Measurements from ENCODE around the gene PIEZO2.

Gene PIEZO2

GRCh38 chr18:11118051-11118766 is 31.2 kb downstream of the PIEZO2 start:
- in situ Hi-C loops (cut with HindIII; ENCODE audit: low pct_unique_long_range_greater_than_20kb, low sequenced_read_pairs) = no loop called here
- DNase-seq (ENCODE audit: low read depth in 1 of 2, low spot score in 1 of 2) = no peak
- no peak for TF ChIP-seq JUND (IDR thresholded peaks at IDR 0.05; ENCODE audit: low read depth)

DNA sequence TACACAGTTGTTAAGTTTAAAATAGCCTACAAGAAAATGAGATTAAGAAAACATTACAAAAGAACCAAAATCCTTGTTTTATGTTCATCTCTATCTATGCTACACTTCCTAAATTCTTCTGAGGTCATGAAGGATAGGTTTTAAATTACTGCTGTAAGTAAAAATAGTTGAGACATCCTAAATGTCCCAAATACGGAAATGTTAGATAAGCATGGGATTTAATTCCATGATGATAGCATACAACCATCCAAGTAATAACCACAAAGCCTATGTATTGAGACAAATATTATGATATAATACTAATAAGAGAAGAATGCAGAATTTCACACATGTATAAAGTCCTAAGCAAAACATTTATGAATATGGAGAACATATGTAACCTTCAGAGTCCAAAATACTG is 34.1 kb downstream of the PIEZO2 start:
- DNase-seq (ENCODE audit: low read depth in 1 of 2, low spot score in 1 of 2) = no peak
- in situ Hi-C loops (cut with HindIII; ENCODE audit: low pct_unique_long_range_greater_than_20kb, low sequenced_read_pairs) = no loop called here

GRCh38 chr18:11114653-11115052 is 34.7 kb downstream of the PIEZO2 start:
- in situ Hi-C loops (cut with HindIII; ENCODE audit: low pct_unique_long_range_greater_than_20kb, low sequenced_read_pairs) = no loop called here
- TF ChIP-seq JUND (IDR thresholded peaks at IDR 0.05; ENCODE audit: low read depth) = no peak
- peak in 1 of 2 experiments; percentile 16 for DNase-seq (ENCODE audit: low read depth in 1 of 2, low spot score in 1 of 2)

More for the DNA sequence above, 34.1 kb downstream of the PIEZO2 start:
- TF ChIP-seq JUND (IDR thresholded peaks at IDR 0.05; ENCODE audit: low read depth) = no peak

DNA sequence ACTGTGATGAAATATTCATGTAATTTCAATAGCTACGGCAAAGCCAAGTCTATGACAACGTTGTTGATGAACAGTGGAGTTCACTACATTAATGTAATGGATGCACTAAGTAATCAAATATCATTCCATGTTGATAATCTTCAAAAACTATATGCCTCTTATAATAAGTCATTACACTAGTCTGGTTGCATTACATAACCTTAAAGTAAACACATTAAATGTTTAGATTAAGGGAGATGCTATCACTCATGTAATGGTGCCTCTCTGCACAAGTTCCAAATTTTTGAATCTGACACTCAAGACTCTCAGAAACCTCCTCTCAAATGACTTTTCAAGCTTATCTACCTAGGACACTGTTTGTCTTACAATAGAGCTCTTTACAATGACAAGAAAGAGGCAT is 35.4 kb downstream of the PIEZO2 start:
- no peak for DNase-seq (ENCODE audit: low read depth in 1 of 2, low spot score in 1 of 2)
- in situ Hi-C loops (cut with HindIII; ENCODE audit: low pct_unique_long_range_greater_than_20kb, low sequenced_read_pairs) = no loop called here
- TF ChIP-seq JUND (IDR thresholded peaks at IDR 0.05; ENCODE audit: low read depth) = no peak

GRCh38 chr18:11113046-11113548 is 36.3 kb downstream of the PIEZO2 start:
- in situ Hi-C loops (cut with HindIII; ENCODE audit: low pct_unique_long_range_greater_than_20kb, low sequenced_read_pairs) = no loop called here
- TF ChIP-seq JUND (IDR thresholded peaks at IDR 0.05; ENCODE audit: low read depth) = no peak
- DNase-seq (ENCODE audit: low read depth in 1 of 2, low spot score in 1 of 2) = no peak

- no peak for DNase-seq (ENCODE audit: low read depth in 1 of 2, low spot score in 1 of 2)
- in situ Hi-C loops (cut with HindIII; ENCODE audit: low pct_unique_long_range_greater_than_20kb, low sequenced_read_pairs) = no loop called here
Measured at GRCh38 chr18:11112286-11112685, 37.1 kb downstream of the PIEZO2 start.

DNA sequence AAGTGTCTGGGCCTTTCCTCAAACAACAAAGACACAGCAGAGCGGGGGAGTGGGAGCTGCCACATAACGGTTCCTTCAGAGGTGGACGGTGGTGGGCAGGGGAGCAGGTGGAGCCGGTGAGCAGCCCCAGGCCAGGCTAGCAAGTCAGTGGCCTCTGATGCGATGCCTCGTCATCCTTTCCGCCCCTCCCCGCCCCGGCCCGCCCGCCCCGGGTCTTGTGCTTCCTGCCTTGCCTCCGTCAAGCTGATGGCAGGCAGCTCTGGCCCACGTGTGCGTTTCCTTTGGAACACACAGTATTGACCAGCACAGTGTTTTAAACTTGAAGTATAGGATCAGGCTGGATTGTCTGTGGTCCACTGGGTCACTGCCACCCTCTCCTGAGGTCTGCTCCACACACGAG is 38.9 kb downstream of the PIEZO2 start:
- TF ChIP-seq JUND (IDR thresholded peaks at IDR 0.05; ENCODE audit: low read depth) = no peak
- in situ Hi-C loops (cut with HindIII; ENCODE audit: low pct_unique_long_range_greater_than_20kb, low sequenced_read_pairs) = no loop called here
- DNase-seq (ENCODE audit: low read depth in 1 of 2, low spot score in 1 of 2) = no peak

More at GRCh38 chr18:11112286-11112685, 37.1 kb downstream of the PIEZO2 start:
- TF ChIP-seq JUND (IDR thresholded peaks at IDR 0.05; ENCODE audit: low read depth) = no peak

DNA sequence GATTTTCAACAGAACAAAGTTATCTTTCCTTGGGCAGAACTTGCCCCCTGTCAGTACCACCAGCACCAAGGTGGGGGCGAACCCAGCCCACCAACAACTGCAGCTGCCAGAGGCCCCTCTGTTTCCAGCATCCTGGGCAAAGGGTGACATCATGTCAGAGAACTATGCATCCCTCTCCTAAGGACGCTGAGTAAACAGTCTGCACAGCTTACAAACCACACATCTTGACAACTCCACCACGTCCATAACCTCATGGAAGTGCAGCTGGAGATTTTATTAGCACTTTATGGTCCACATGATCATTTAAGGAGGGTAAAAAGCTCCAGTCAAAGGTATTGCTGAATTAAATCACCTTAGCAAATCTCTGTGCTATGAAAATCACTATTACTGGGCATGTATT is 40.4 kb downstream of the PIEZO2 start:
- no peak for TF ChIP-seq JUND (IDR thresholded peaks at IDR 0.05; ENCODE audit: low read depth)
- DNase-seq (ENCODE audit: low read depth in 1 of 2, low spot score in 1 of 2) = no peak
- in situ Hi-C loops (cut with HindIII; ENCODE audit: low pct_unique_long_range_greater_than_20kb, low sequenced_read_pairs) = no loop called here

DNA sequence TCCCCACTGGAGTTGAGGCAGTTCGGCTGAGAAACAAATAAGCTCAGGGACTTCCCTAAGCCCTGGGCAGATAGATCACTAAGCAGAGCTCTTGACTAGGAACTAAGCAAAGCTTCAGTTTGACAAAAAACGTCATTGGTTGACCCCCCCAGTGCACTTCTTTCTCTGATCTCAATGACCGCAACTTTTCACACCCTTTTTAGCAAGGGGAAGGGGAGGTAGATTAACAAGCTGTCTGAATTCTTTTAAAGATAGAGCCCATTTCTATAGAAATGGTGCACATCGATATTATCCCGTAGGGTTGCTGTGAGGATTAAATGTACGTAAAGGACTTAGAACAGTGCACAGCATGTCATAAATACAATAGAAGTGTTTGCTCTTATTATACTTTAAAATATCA is 42.5 kb downstream of the PIEZO2 start:
- no peak for TF ChIP-seq JUND (IDR thresholded peaks at IDR 0.05; ENCODE audit: low read depth)
- in situ Hi-C loops (cut with HindIII; ENCODE audit: low pct_unique_long_range_greater_than_20kb, low sequenced_read_pairs) = no loop called here
- no peak for DNase-seq (ENCODE audit: low read depth in 1 of 2, low spot score in 1 of 2)

DNA sequence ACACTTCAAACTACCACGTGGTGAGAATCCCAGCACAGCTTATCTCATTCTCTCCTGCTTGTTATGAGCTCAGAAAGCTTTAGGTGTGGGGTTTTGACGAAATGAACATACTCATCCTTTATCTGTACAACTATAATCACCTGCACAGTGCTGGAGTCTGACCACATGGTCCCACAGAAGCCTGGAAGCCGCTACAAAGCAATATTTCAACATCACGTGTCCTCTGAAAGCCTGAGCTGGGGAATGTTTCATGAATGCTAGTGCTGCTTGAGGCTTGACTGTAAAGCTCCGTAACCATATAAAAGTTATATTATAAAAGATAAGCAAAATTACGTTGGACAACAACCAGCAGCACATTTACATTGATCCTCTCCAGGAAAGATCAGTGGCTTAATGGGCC is 43.9 kb downstream of the PIEZO2 start:
- in situ Hi-C loops (cut with HindIII; ENCODE audit: low pct_unique_long_range_greater_than_20kb, low sequenced_read_pairs) = no loop called here
- no peak for DNase-seq (ENCODE audit: low read depth in 1 of 2, low spot score in 1 of 2)
- no peak for TF ChIP-seq JUND (IDR thresholded peaks at IDR 0.05; ENCODE audit: low read depth)

GRCh38 chr18:11104307-11104706 is 45.1 kb downstream of the PIEZO2 start:
- DNase-seq (ENCODE audit: low read depth in 1 of 2, low spot score in 1 of 2) = no peak
- no peak for TF ChIP-seq JUND (IDR thresholded peaks at IDR 0.05; ENCODE audit: low read depth)
- in situ Hi-C loops (cut with HindIII; ENCODE audit: low pct_unique_long_range_greater_than_20kb, low sequenced_read_pairs) = no loop called here

DNA sequence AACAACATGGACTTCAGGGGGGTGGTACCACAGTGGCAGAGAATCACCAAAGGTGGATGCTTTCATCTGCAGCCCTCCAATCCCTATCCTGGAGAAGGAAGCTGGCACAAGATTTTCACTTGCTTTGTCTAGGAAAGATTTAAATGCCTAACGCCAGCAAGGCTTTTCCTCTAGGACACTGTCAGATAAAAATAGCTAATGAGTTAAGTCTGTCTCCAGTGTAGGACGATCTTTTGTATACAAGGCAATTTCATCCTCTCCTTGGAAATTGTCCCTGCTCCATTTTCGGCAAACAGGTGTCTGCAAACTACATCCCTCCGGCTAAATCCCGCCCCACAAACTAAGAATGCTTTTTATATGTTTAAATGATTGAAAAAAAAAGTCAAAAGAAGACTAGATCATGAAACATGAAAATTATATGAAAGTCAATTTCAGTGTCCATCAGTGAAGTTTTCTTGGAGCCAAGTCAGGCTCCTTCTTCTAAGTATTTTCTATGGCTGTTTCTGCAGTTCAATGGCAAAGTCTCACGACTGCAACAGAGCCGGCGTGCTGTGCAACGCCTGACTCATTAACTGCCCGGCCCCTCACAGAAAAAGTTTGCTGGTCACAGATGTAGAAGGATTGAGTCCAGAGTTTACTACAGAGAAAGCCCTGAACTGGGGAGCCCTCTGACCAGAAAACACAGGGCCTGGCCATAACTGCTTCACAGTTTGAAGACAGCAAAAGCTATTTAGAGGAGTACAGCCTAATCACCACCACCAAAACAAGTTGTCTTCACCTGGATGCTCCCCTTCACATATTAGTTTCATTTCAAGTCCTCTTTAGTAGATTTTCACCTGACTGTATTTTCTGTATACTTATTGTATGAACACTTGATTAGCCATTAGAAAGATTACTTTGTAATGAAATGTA is 52.3 kb downstream of the PIEZO2 start:
- no peak for TF ChIP-seq JUND (IDR thresholded peaks at IDR 0.05; ENCODE audit: low read depth)
- no peak for DNase-seq (ENCODE audit: low read depth in 1 of 2, low spot score in 1 of 2)
- in situ Hi-C loops (cut with HindIII; ENCODE audit: low pct_unique_long_range_greater_than_20kb, low sequenced_read_pairs) = no loop called here

DNA sequence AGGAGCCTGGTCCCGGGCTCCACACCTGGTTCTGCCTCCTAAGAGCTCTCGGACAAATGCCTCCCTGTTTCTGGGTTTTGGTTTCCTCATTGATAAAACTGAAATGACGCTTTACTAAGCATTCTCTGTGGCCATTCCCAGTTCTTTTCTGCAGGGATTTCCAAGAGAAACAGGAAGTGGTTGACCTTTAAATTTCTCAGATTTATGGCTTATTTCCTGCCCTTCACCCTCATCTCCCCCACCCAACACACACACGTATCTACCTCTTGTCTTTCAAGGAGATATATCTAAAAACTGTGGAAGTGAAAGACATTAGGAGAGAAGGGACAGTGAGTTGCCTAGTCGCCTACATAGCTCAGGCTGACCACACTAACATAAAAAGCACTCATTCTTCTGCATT is 53.0 kb downstream of the PIEZO2 start:
- no peak for DNase-seq (ENCODE audit: low read depth in 1 of 2, low spot score in 1 of 2)
- in situ Hi-C loops (cut with HindIII; ENCODE audit: low pct_unique_long_range_greater_than_20kb, low sequenced_read_pairs) = no loop called here
- TF ChIP-seq JUND (IDR thresholded peaks at IDR 0.05; ENCODE audit: low read depth) = no peak
